ENCODE data around the gene ZFC3H1.

- TF ChIP-seq CTCF (IDR thresholded peaks at IDR 0.05) (no peak), POLR2AphosphoS5 (IDR thresholded peaks at IDR 0.05) (no peak), POLR2A (IDR thresholded peaks at IDR 0.05) (no peak), EP300 (IDR thresholded peaks at IDR 0.05) (no peak)
Observed at GRCh38 chr12:71661977-71662530, 1.6 kb downstream of the ZFC3H1 start.

Data from stomach (tissue), 4 donors.